Neural cell (in vitro differentiated cells): ENCODE measurements around the gene DDHD1.

Experiments
- CTCF ChIP-seq: fragments of 450-650 bp; IDR thresholded peaks from 2 replicates; pipeline ENCODE4 v1.5.1; 2014; ENCODE audit warnings: antibody characterized with exemption, mild to moderate bottlenecking, moderate library complexity; ENCODE audit not compliant: poor library complexity, severe bottlenecking
- MXI1 ChIP-seq: fragments of 450-650 bp; conservative IDR thresholded peaks from 2 replicates; pipeline ENCODE4 v1.6.1; 2014; ENCODE audit warnings: antibody characterized with exemption, mild to moderate bottlenecking; ENCODE audit not compliant: poor library complexity, severe bottlenecking

GRCh38 chr14:53126731-53127130 lies 26.4 kb downstream of the DDHD1 start:
- TF ChIP-seq CTCF (no peak), MXI1 (no peak)
